Keratinocyte (primary cell): Measurements from ENCODE around the gene ZBP1. TPM values are rescaled to one million over a fixed set of nuclear protein-coding genes. Genes with fewer than 3 reads are reported as not detected.

Source experiments
- DNase-seq: peaks from one replicate; pipeline ENCODE4 v3.0.0-alpha.2; 2011; ENCODE audit warnings: low read depth, missing footprints, low spot score
- FAIRE-seq: peaks from 2 replicates; lab custom pipeline; 2011; peaks lifted over from hg19 to GRCh38; lab: Jason Lieb, UNC
- H2AFZ ChIP-seq: 2 replicates; pipeline ENCODE4 v1.6.0; 2012; ENCODE audit warnings: low read length, control low read depth, inconsistent platforms; ENCODE audit not compliant: control insufficient read depth
- H3K27ac ChIP-seq: 2 replicates; pipeline ENCODE4 v1.5.1; 2011; ENCODE audit warnings: low read length; ENCODE audit not compliant: control insufficient read depth, insufficient read depth
- H3K27me3 ChIP-seq: 3 replicates; pipeline ENCODE4 v1.6.0; 2011; ENCODE audit warnings: low read length; ENCODE audit not compliant: control insufficient read depth, insufficient read depth; ENCODE audit errors: extremely low read depth
- H3K36me3 ChIP-seq, 2 experiments: 2 replicates in 1 of 2; 3 replicates in 1 of 2; pipeline ENCODE4 v1.5.1; 2011; ENCODE audit warnings: low read length in 2 of 2, mild to moderate bottlenecking in 1 of 2; ENCODE audit not compliant: control insufficient read depth in 2 of 2, insufficient read depth in 2 of 2; ENCODE audit errors: extremely low read depth in 1 of 2
- H3K4me1 ChIP-seq: 3 replicates; pipeline ENCODE4 v1.5.1; 2011; ENCODE audit warnings: low read length; ENCODE audit not compliant: control insufficient read depth, insufficient read depth; ENCODE audit errors: extremely low read depth
- H3K4me2 ChIP-seq: 3 replicates; pipeline ENCODE4 v1.6.0; 2011; ENCODE audit warnings: low read depth, low read length; ENCODE audit not compliant: control insufficient read depth, insufficient read depth; ENCODE audit errors: extremely low read depth
- H3K4me3 ChIP-seq, 3 experiments: fragments of 200-600 bp in 1 of 3; sonication (generic) in 1 of 3; 2 replicates in 2 of 3; 3 replicates in 1 of 3; pipeline ENCODE4 v1.5.1; 2011 to 2016; ENCODE audit warnings: low read length in 3 of 3, mild to moderate bottlenecking in 3 of 3, control low read depth in 2 of 3, inconsistent platforms in 1 of 3, low read depth in 1 of 3, mixed read lengths in 1 of 3, mixed run types in 1 of 3, moderate library complexity in 1 of 3; ENCODE audit not compliant: control insufficient read depth in 2 of 3, insufficient read depth in 2 of 3; ENCODE audit errors: extremely low read depth in 1 of 3
- H3K79me2 ChIP-seq: 2 replicates; pipeline ENCODE4 v1.6.0; 2012; ENCODE audit warnings: low read length; ENCODE audit not compliant: control insufficient read depth, insufficient read depth
- H3K9ac ChIP-seq: 3 replicates; pipeline ENCODE4 v1.6.0; 2011; ENCODE audit warnings: low read length; ENCODE audit not compliant: control insufficient read depth, insufficient read depth; ENCODE audit errors: extremely low read depth
- H3K9me1 ChIP-seq: 3 replicates; pipeline ENCODE4 v1.6.0; 2011; ENCODE audit warnings: low read length; ENCODE audit not compliant: control insufficient read depth, insufficient read depth; ENCODE audit errors: extremely low read depth
- H3K9me3 ChIP-seq: 2 replicates; pipeline ENCODE4 v1.5.1; 2012; ENCODE audit warnings: low read depth, low read length; ENCODE audit not compliant: control insufficient read depth
- H4K20me1 ChIP-seq: 3 replicates; pipeline ENCODE4 v1.6.0; 2011; ENCODE audit warnings: low read length; ENCODE audit not compliant: control insufficient read depth, insufficient read depth; ENCODE audit errors: extremely low read depth
- CTCF ChIP-seq, 3 experiments: IDR thresholded peaks in 1 of 3; conservative IDR thresholded peaks in 1 of 3; optimal IDR thresholded peaks in 1 of 3; 2 replicates in 2 of 3; 3 replicates in 1 of 3; pipeline versions ENCODE3 to v1.5.1; 2011; ENCODE audit warnings: low read length in 3 of 3, mild to moderate bottlenecking in 3 of 3, moderate library complexity in 2 of 3, control low read depth in 1 of 3, inconsistent platforms in 1 of 3; ENCODE audit not compliant: insufficient read depth in 2 of 3; ENCODE audit errors: extremely low read depth in 1 of 3
- EZH2 ChIP-seq: IDR thresholded peaks from one replicate; pipeline ENCODE4 v1.6.1; 2012; ENCODE audit warnings: inconsistent platforms, mild to moderate bottlenecking, low read length, moderate library complexity
- dilution Hi-C: fragments of 300-500 bp; cut with MboI; formaldehyde crosslinking; loops from one replicate; pipeline ENCODE4 v1.7.0; 2020; ENCODE audit warnings: low sequenced_read_pairs; ENCODE audit not compliant: extremely low pct_ligation_motif_present
- polyA plus RNA-seq, 5 experiments: library from polyadenylated mRNA; depleted of rRNA in 3 of 5; stranded (reverse) in 3 of 5; stranded (forward) in 1 of 5; unstranded in 1 of 5; fragments of >200 nt; gene quantifications; 1 replicate in 1 of 5; 2 replicates in 3 of 5; 3 replicates in 1 of 5; pipeline versions ENCODE4 v1.2.1 to v1.2.3, GENCODE V29; 2011 to 2012; ENCODE audit warnings: missing spikeins in 2 of 5, low read depth in 1 of 5, low replicate concordance in 1 of 5

The ZBP1 gene
- polyA plus RNA-seq, 1 donor (not counting 4 experiments of a cell fraction or from before 2014, with no cell fraction given) = 0.08 TPM

GRCh38 chr20:57583289-57584257 is 36.7 kb downstream of the ZBP1 start:
- Histone ChIP-seq H3K79me2 (no peaks in the 10 kb centered on the region), H4K20me1 (peaks cover 3% of the 10 kb centered on the region), H3K36me3 (no peaks in the 10 kb centered on the region), H3K27ac (no peak overlapping the region), H3K9me3 (peaks cover 6% of the 10 kb centered on the region), H2AFZ (no peak overlapping the region), H3K9me1 (no peaks in the 10 kb centered on the region), H3K4me3 (no peak overlapping the region), H3K9ac (no peak overlapping the region), H3K4me1 (no peaks in the 10 kb centered on the region), H3K4me2 (no peak overlapping the region), H3K27me3 (peaks cover 79% of the 10 kb centered on the region)
- no peak for FAIRE-seq
- DNase-seq = no peak
- no peak for TF ChIP-seq EZH2
- no peak for TF ChIP-seq CTCF (optimal IDR thresholded peaks at IDR 0.05 in 1 of 3, IDR thresholded peaks at IDR 0.05 in 1 of 3, conservative IDR thresholded peaks at IDR 0.05 in 1 of 3; ENCODE audit: extremely low read depth in 1 of 3, insufficient read depth in 2 of 3, low read length in 3 of 3)
- dilution Hi-C loops = no loop called here

GRCh38 chr20:57582432-57583288 is 37.6 kb downstream of the ZBP1 start:
- dilution Hi-C loops = no loop called here
- DNase-seq = no peak
- Histone ChIP-seq H3K4me1 (no peaks in the 10 kb centered on the region), H3K9ac (no peak overlapping the region), H3K4me3 (no peak overlapping the region), H3K27ac (no peak overlapping the region), H2AFZ (no peak overlapping the region), H4K20me1 (peaks cover 5% of the 10 kb centered on the region), H3K79me2 (no peaks in the 10 kb centered on the region), H3K9me3 (peaks cover 6% of the 10 kb centered on the region), H3K9me1 (no peaks in the 10 kb centered on the region), H3K4me2 (no peak overlapping the region), H3K27me3 (peaks cover 88% of the 10 kb centered on the region), H3K36me3 (no peaks in the 10 kb centered on the region)
- FAIRE-seq = no peak
- TF ChIP-seq EZH2 (no peak), CTCF (optimal IDR thresholded peaks at IDR 0.05 in 1 of 3, IDR thresholded peaks at IDR 0.05 in 1 of 3, conservative IDR thresholded peaks at IDR 0.05 in 1 of 3; ENCODE audit: extremely low read depth in 1 of 3, insufficient read depth in 2 of 3, low read length in 3 of 3) (peak in 2 of 3 experiments; percentile 18 to 52)
